ENCODE results near the gene MAP6.

MAP6 gene

DNA sequence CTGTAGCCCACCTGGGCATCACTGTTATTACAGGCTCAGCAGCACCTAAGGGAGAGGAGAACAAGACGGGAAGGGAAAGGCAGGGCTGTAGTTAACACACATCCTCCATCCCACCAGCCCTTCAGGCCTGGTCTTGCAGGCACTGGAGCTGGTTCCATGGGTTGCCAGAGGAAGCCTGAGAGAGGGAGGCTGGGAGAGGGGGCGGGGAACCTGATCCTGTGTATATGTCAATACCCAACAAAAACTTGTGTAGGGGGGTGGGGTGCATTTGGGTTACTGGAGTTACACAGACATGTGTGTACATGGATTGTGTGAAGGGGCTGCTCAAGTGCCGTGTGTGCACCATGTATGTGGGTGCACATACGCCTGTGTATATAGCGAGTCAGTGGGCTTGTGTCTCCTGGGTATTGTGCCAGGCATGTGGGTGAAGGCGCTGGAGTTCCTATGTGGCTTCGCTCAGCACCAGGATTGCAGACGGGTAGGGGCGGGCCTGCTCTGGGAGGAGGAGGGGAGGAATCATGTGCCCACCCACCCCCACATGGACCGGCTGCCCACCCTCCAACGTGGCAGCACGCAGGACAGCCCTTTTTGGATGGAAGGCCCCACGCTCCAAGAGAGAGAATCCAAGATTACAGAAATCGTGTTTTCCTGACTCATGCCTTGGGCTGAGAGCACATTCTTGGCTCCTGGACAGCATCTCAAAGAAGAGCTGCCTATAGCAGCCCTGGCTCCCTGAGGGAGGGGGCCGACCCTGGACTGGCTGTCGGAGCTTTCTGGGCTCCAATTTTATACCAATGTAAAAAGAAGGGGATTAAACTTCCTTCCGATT, 111.0 kb downstream of the MAP6 start:
- H3K4me3 ChIP-seq (ENCODE audit: low read length), result no peak overlapping the region
- H3K9ac ChIP-seq (ENCODE audit: low read length), result no peak overlapping the region
- DNase-seq, result no peak
- H3K4me2 ChIP-seq (ENCODE audit: low read depth, low read length), result no peak overlapping the region
- H3K27ac ChIP-seq (ENCODE audit: low read length), result no peak overlapping the region
- H3K9me3 ChIP-seq (replicated peaks; ENCODE audit: insufficient read depth, low read length), result no peaks in the 10 kb centered on the region
- TF ChIP-seq, protein P1, sequence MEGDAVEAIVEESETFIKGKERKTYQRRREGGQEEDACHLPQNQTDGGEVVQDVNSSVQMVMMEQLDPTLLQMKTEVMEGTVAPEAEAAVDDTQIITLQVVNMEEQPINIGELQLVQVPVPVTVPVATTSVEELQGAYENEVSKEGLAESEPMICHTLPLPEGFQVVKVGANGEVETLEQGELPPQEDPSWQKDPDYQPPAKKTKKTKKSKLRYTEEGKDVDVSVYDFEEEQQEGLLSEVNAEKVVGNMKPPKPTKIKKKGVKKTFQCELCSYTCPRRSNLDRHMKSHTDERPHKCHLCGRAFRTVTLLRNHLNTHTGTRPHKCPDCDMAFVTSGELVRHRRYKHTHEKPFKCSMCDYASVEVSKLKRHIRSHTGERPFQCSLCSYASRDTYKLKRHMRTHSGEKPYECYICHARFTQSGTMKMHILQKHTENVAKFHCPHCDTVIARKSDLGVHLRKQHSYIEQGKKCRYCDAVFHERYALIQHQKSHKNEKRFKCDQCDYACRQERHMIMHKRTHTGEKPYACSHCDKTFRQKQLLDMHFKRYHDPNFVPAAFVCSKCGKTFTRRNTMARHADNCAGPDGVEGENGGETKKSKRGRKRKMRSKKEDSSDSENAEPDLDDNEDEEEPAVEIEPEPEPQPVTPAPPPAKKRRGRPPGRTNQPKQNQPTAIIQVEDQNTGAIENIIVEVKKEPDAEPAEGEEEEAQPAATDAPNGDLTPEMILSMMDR (IDR thresholded peaks at IDR 0.05; ENCODE audit: low read length), result no peak
- TF ChIP-seq EZH2phosphoT487 (IDR thresholded peaks at IDR 0.05; ENCODE audit: low read length) (no peak), EZH2 (optimal IDR thresholded peaks at IDR 0.05; ENCODE audit: low read depth, low read length) (no peak)
- H3K4me1 ChIP-seq (ENCODE audit: low read length), result no peaks in the 10 kb centered on the region
- no peaks in the 10 kb centered on the region for H3K79me2 ChIP-seq (ENCODE audit: low read length)
- H3K9me2 ChIP-seq (replicated peaks; ENCODE audit: insufficient read depth, low read length), result no peaks in the 10 kb centered on the region
- no peaks in the 10 kb centered on the region for H3F3A ChIP-seq (ENCODE audit: insufficient read depth, low read length)
- H4K20me1 ChIP-seq (ENCODE audit: insufficient read depth, low read length), result no peaks in the 10 kb centered on the region
- no peak overlapping the region for H2AFZ ChIP-seq (ENCODE audit: low read length)
- peaks cover 34% of the 10 kb centered on the region for H3K27me3 ChIP-seq (replicated peaks; ENCODE audit: insufficient read depth, low read length)
- H3K36me3 ChIP-seq (replicated peaks; ENCODE audit: insufficient read depth, low read length), result no peaks in the 10 kb centered on the region

DNA sequence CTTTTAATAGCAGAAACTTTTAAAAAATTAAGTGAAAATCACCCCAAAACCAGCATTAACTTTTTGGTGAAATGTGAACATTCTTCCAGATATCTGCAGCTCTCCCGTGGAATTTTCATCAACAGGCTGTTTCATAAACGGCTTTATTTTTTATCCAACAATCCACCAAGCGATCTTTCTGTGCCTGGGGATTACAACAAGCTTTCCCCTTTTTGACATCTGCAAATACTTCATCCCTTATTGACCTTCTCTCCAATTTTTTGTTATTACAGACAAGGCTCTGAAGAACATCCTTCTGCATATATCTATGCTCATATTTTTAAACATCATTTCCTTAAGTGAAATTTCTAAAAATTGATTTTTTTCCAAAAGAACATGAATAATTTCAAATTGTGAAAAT, 112.6 kb downstream of the MAP6 start:
- TF ChIP-seq EZH2phosphoT487 (IDR thresholded peaks at IDR 0.05; ENCODE audit: low read length) (no peak), EZH2 (optimal IDR thresholded peaks at IDR 0.05; ENCODE audit: low read depth, low read length) (no peak)
- TF ChIP-seq, protein P1 (IDR thresholded peaks at IDR 0.05; ENCODE audit: low read length), result no peak
- H2AFZ ChIP-seq (ENCODE audit: low read length), result no peak overlapping the region
- no peaks in the 10 kb centered on the region for H4K20me1 ChIP-seq (ENCODE audit: insufficient read depth, low read length)
- H3K9me2 ChIP-seq (replicated peaks; ENCODE audit: insufficient read depth, low read length), result no peaks in the 10 kb centered on the region
- H3K27me3 ChIP-seq (replicated peaks; ENCODE audit: insufficient read depth, low read length), result peaks cover 19% of the 10 kb centered on the region
- H3K4me3 ChIP-seq (ENCODE audit: low read length), result no peak overlapping the region
- DNase-seq, result no peak
- no peak overlapping the region for H3K27ac ChIP-seq (ENCODE audit: low read length)
- no peaks in the 10 kb centered on the region for H3K4me1 ChIP-seq (ENCODE audit: low read length)
- no peaks in the 10 kb centered on the region for H3K36me3 ChIP-seq (replicated peaks; ENCODE audit: insufficient read depth, low read length)
- H3K9ac ChIP-seq (ENCODE audit: low read length), result no peak overlapping the region
- no peaks in the 10 kb centered on the region for H3K9me3 ChIP-seq (replicated peaks; ENCODE audit: insufficient read depth, low read length)
- H3K4me2 ChIP-seq (ENCODE audit: low read depth, low read length), result no peak overlapping the region
- H3F3A ChIP-seq (ENCODE audit: insufficient read depth, low read length), result no peaks in the 10 kb centered on the region
- no peaks in the 10 kb centered on the region for H3K79me2 ChIP-seq (ENCODE audit: low read length)

DNA sequence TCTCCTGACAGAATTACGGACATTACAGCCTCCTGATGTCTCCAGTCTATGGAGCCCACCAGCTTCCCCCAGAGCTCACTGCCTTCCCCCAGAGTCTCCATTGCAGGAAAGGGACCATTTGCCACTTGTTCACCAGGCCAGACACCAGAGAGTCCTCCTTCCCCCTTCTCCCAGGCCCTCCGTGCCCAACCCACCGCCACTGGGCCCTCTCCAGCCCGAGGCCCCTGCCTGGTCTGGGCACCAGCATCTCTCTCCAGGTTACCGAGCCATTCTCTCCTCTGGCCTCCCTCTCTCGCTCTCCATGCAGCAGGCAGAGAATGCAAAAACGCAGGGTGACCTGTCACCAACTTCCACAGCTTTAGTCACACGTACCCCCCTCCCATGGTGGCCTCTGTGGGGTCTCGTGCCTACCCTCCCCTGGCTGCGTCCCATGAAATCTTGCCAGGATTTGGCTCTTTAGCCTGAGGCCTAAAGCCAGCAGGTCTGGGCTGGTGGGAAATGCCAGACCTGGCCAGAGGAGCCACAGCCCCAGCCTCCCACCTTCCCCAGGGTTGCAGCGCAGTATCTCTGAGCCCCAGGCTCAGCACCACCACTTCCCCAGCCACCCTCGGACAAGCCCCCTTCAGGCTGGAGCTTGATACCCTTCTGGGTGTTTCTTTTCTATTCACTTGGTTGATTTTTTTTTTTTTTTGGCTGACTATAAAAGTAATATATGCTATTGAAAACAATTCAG, 113.6 kb downstream of the MAP6 start:
- H3K79me2 ChIP-seq (ENCODE audit: low read length), result no peaks in the 10 kb centered on the region
- H3K9me2 ChIP-seq (replicated peaks; ENCODE audit: insufficient read depth, low read length), result no peaks in the 10 kb centered on the region
- no peaks in the 10 kb centered on the region for H3K9me3 ChIP-seq (replicated peaks; ENCODE audit: insufficient read depth, low read length)
- H4K20me1 ChIP-seq (ENCODE audit: insufficient read depth, low read length), result no peaks in the 10 kb centered on the region
- no peak overlapping the region for H3K4me2 ChIP-seq (ENCODE audit: low read depth, low read length)
- TF ChIP-seq, protein P1 (IDR thresholded peaks at IDR 0.05; ENCODE audit: low read length), result no peak
- TF ChIP-seq EZH2 (optimal IDR thresholded peaks at IDR 0.05; ENCODE audit: low read depth, low read length) (no peak), EZH2phosphoT487 (IDR thresholded peaks at IDR 0.05; ENCODE audit: low read length) (no peak)
- H3K9ac ChIP-seq (ENCODE audit: low read length), result no peak overlapping the region
- no peaks in the 10 kb centered on the region for H3K36me3 ChIP-seq (replicated peaks; ENCODE audit: insufficient read depth, low read length)
- no peak overlapping the region for H3K4me3 ChIP-seq (ENCODE audit: low read length)
- no peak overlapping the region for H2AFZ ChIP-seq (ENCODE audit: low read length)
- H3F3A ChIP-seq (ENCODE audit: insufficient read depth, low read length), result no peaks in the 10 kb centered on the region
- no peak overlapping the region for H3K27ac ChIP-seq (ENCODE audit: low read length)
- H3K4me1 ChIP-seq (ENCODE audit: low read length), result no peaks in the 10 kb centered on the region
- H3K27me3 ChIP-seq (replicated peaks; ENCODE audit: insufficient read depth, low read length), result peaks cover 8% of the 10 kb centered on the region; the same call in 1 of the 2 replicates
- no peak for DNase-seq

All from MM.1S (cell line).